Ascending aorta (tissue), 2 donors: ENCODE measurements around the gene OGA. TPM values are rescaled to one million over a fixed set of nuclear protein-coding genes. Genes with fewer than 3 reads are reported as not detected.

Experiments
- DNase-seq, 2 donors: peaks; one replicate each; pipeline ENCODE4 v3.0.0-alpha.2; 2019; ENCODE audit warnings: low spot score in 2 of 2
- H3K27ac ChIP-seq, 2 donors: fragments of 200-600 bp; sonication (generic); one replicate each; pipeline ENCODE4 v1.5.1; 2016 to 2017; ENCODE audit warnings: mild to moderate bottlenecking in 1 of 2
- H3K27me3 ChIP-seq: fragments of 200-600 bp; sonication (generic); one replicate; pipeline ENCODE4 v1.5.1; 2017
- H3K36me3 ChIP-seq, 2 donors: fragments of 200-600 bp; sonication (generic); one replicate each; pipeline ENCODE4 v1.5.1; 2016
- H3K4me1 ChIP-seq, 2 donors: fragments of 200-600 bp; sonication (generic); one replicate each; pipeline ENCODE4 v1.5.1; 2016 to 2017; ENCODE audit warnings: mild to moderate bottlenecking in 1 of 2
- H3K4me3 ChIP-seq, 2 donors: fragments of 200-600 bp; sonication (generic); one replicate each; pipeline ENCODE4 v1.5.1; 2016 to 2017; ENCODE audit warnings: mild to moderate bottlenecking in 1 of 2
- H3K9me3 ChIP-seq, 2 donors: fragments of 200-600 bp; sonication (generic); one replicate each; pipeline ENCODE4 v1.5.1; 2016
- CTCF ChIP-seq, 3 experiments: fragments of 200-600 bp in 2 of 3; fragments of 450-650 bp in 1 of 3; sonication (generic) in 2 of 3; IDR thresholded peaks; one replicate each; pipeline ENCODE4 v1.5.1; 2016 to 2019; ENCODE audit warnings: antibody characterized with exemption in 3 of 3, mild to moderate bottlenecking in 1 of 3, moderate library complexity in 1 of 3
- intact Hi-C: fragments of 100-400 bp; cut with DNase I; formaldehyde crosslinking; loops from one replicate; pipeline ENCODE4 v1.15.1; 2023
- total RNA-seq: library from RNA; depleted of rRNA; stranded (reverse); fragments of >200 nt; gene quantifications from one replicate; pipeline ENCODE4 v1.1.0, GENCODE V29; 2016

OGA gene
- total RNA-seq, 1 donor from 2014 or later: 66.8 TPM

GRCh38 chr10:101856626-101857025 lies 38.4 kb upstream of the OGA start:
- Histone ChIP-seq H3K36me3 (no peaks in the 10 kb centered on the region), H3K27ac (no peak overlapping the region), H3K4me1 (peaks cover 0 to 1% of the 10 kb centered on the region in 2 donors), H3K27me3 (no peaks in the 10 kb centered on the region), H3K4me3 (no peak overlapping the region), H3K9me3 (peaks cover 4 to 10% of the 10 kb centered on the region in 2 donors)
- TF ChIP-seq CTCF (IDR thresholded peaks at IDR 0.05): no peak
- DNase-seq: no peak
- intact Hi-C loops: no loop called here

DNA sequence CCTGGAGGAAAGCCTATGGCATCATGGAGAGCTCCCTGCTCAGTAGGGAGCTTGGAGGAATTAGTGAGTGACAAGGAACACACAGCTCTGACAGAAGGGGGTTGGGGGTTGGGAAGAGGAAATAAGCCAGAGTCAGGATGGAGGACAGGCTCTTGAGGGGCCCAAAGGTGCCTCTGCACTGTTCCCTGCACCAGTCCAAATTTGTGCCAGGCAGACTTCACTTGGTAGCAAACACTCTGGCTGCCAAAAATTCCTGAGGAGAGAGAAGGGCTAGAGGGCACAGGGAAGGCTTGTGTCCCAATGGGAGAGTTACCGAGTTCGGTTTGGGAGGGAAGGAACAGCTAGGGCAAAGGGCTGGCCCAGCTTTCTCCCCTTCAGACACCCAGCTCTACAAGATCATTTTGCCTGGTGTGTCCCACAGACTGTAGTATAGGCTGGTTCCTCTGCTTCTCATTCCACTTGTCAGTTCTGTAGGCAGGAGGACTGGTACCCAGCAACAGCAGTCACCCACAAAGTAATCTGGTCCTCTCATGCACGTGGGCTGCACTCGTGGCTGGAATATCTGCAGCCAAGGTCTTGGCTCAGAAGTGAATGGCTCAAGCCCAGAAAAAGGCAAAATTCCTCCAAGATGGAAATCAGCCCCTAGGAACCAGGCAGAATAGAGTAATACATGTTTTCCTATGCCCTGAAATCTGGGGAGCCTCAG lies 33.3 kb upstream of the OGA start:
- Histone ChIP-seq H3K4me3 (no peak overlapping the region), H3K27me3 (no peaks in the 10 kb centered on the region), H3K27ac (no peak overlapping the region), H3K4me1 (peaks cover 0 to 3% of the 10 kb centered on the region in 2 donors), H3K9me3 (no peaks in the 10 kb centered on the region), H3K36me3 (peaks cover 8 to 35% of the 10 kb centered on the region in 2 donors)
- no peak for DNase-seq
- intact Hi-C loops: no loop called here
- TF ChIP-seq CTCF (IDR thresholded peaks at IDR 0.05): no peak

DNA sequence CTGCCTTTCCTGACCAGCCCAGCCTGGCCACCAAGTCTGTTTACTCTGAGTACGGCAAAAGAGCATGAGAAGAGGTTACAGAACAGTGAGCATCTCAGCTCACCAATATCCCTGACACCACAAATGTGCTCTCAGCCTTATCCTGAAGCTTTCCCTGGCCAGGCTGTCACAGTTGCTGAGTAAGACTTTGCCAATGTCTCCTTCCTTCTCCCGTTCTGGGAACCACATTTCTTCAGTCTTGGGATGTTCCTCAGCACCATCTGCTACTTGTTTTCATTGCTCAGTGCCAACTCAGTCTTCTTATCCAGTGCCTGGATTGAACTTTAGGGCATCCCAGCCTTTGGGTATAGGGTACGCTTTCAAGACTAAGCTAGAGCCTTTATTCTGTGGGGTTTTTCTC lies 32.5 kb upstream of the OGA start:
- Histone ChIP-seq H3K27ac (no peak overlapping the region), H3K9me3 (no peaks in the 10 kb centered on the region), H3K36me3 (peaks cover 12 to 41% of the 10 kb centered on the region in 2 donors), H3K4me1 (peaks cover 0 to 3% of the 10 kb centered on the region in 2 donors), H3K27me3 (no peaks in the 10 kb centered on the region), H3K4me3 (no peak overlapping the region)
- intact Hi-C loops: no loop called here
- TF ChIP-seq CTCF (IDR thresholded peaks at IDR 0.05): no peak
- DNase-seq: no peak

DNA sequence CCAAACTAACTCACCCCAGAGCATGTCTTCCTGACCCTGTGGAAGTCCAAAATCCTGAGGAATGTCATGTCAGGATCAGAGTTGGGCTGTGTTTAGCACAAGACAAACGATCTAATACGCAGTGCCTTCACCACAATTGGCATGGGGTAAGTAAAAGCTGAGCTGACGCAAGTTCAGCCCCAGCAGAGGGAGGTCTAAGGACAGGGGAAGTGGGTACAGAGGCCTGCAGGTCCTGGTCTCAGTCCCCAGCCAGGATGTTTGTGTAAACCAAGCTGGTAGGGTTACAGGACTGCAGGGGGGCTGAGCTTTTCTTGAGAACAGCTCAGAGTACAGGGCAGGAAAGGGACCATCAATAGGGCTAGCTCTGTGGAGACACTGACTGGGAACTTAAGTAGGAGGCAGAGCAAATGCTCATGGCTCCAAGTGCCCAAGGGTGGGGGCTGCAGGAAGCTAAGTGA lies 30.7 kb upstream of the OGA start:
- Histone ChIP-seq H3K4me1 (peaks cover 0 to 3% of the 10 kb centered on the region in 2 donors), H3K27ac (no peak overlapping the region), H3K4me3 (no peak overlapping the region), H3K36me3 (peaks cover 14 to 50% of the 10 kb centered on the region in 2 donors), H3K9me3 (no peaks in the 10 kb centered on the region), H3K27me3 (no peaks in the 10 kb centered on the region)
- intact Hi-C loops: no loop called here
- no peak for TF ChIP-seq CTCF (IDR thresholded peaks at IDR 0.05)
- DNase-seq: no peak

DNA sequence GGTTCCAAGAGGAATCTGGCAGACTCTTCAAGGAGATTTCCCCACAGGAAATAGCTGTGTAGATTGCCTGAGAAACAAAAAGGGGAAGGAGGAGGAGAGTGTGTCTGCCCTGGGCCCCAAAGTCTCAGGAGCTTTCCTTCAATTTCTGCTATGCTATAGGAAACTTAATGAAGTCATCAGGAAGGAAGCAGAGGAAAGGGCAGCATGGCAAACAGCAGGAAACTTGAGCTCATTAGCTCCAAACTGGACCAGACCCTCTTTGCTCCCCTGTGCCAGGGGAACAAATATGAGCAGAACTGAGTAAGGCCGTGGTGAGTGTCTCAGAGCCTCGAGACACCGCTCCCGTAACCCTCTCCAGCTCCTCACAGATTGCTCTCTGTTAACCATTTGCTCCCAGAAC lies 30.2 kb upstream of the OGA start:
- Histone ChIP-seq H3K4me3 (no peak overlapping the region), H3K27me3 (no peaks in the 10 kb centered on the region), H3K36me3 (peaks cover 14 to 50% of the 10 kb centered on the region in 2 donors), H3K9me3 (no peaks in the 10 kb centered on the region), H3K27ac (no peak overlapping the region), H3K4me1 (peaks cover 0 to 3% of the 10 kb centered on the region in 2 donors)
- no peak for TF ChIP-seq CTCF (IDR thresholded peaks at IDR 0.05)
- intact Hi-C loops: no loop called here
- DNase-seq: no peak
